ENCODE data around the gene PPFIA1. TPM values are rescaled to one million over a fixed set of nuclear protein-coding genes. Genes with fewer than 3 reads are reported as not detected.
A peak's percentile ranks its signal among the peaks of the same experiment; 100 is the strongest.
"Not testable (repeated sequence)": the region's sequence is repeated elsewhere in the genome, so short reads cannot be mapped to it uniquely, and the experiment has no call there.

The PPFIA1 gene
- total RNA-seq, 2 donors from 2014 or later, result 45.6 to 49.4 TPM

DNA sequence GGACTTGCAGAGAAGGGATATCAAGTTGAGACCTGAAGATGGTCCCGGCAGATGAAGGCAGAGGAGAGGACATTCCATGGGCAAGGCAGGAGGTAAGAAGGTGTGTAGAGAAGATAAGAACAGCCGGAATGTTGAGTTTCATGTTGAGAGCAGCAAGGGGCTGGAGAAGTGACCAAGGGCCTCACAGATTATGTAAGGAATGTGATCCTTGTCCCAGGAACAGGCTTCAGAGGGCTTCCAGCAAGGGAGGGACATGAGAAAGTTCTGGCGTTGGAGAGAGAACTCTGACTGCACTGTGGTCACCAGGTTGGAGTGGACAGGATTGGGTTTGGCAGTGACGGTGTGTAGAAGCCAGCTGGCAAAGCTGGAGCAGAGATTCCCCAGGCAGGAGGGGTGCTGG lies 27.6 kb upstream of the PPFIA1 start:
- DNase-seq (no peak), ATAC-seq (no peak)
- Mint-ChIP-seq H3K4me3 (no peak overlapping the region), H3K27me3 (peaks cover 19% of the 10 kb centered on the region), H3K27ac (no peak overlapping the region), H3K4me1 (no peaks in the 10 kb centered on the region), H3K36me3 (ENCODE audit: low read depth) (peaks cover 4% of the 10 kb centered on the region)
- no peaks in the 10 kb centered on the region for H3K9me3 ChIP-seq (ENCODE audit: control insufficient read depth, low read length, poor library complexity, severe bottlenecking)

DNA sequence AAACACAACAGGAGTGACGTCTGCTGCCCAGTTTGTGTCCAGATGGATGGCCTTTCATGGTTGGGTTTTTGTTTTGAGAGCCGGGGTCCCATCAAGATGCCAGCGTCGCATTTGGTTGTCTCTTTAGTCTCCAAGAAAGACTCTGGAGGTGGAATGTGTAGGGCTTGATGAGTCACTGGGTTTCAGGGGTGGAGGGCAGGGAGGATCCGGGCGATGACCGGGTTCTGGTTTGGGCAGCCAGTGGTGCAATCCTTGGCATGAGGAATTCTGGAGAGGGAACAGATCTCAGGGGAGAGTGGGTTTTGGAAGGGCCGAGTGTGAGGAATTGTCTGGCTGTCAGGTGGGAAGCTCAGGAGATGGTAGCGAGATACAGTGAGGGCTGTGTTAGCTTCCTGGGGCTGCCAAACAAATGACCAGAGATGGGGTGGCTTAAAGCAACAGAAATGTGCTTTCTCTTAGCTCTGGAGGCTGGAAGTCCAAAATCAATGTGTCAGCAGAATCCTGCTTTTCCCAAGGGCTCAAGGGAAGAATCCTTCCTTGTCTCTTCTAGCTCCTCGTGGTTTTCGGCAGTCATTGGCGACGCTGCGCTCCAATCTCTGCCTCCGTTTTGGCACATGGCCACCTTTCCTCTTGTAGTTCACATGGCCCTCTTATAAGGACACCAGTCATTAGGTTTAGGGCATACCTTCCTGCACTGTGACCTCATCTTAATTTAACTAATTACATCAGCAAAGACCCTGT lies 26.4 kb upstream of the PPFIA1 start:
- no peak overlapping the region for H3K4me3 Mint-ChIP-seq
- DNase-seq (no peak), ATAC-seq (no peak)
- H3K27ac Mint-ChIP-seq, result no peak overlapping the region
- peaks cover 4% of the 10 kb centered on the region for H3K36me3 Mint-ChIP-seq (ENCODE audit: low read depth)
- no peaks in the 10 kb centered on the region for H3K4me1 Mint-ChIP-seq
- peaks cover 18% of the 10 kb centered on the region for H3K27me3 Mint-ChIP-seq
- no peaks in the 10 kb centered on the region for H3K9me3 ChIP-seq (ENCODE audit: control insufficient read depth, low read length, poor library complexity, severe bottlenecking)

DNA sequence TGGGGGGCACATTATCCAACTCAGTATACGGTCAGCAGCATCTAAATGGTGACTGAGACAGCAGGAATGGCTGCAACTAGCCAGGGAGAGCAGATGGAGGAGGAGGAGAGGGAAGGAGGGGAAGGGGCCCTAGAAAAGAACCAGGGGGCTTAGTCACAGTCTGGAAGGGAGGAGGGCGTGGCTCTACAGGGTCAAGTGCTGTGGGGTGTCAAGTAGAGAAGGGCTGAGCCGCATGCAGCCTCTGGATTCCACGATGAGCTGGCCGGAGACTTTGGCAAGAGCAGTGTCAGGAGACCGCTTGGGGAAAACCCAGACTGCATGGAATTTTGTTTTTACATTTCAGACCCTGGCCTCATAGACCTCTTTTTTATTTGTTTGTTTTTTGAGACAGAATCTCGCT lies 25.8 kb upstream of the PPFIA1 start:
- Mint-ChIP-seq H3K4me3 (no peak overlapping the region), H3K27ac (no peak overlapping the region), H3K27me3 (peaks cover 12% of the 10 kb centered on the region), H3K36me3 (ENCODE audit: low read depth) (peaks cover 4% of the 10 kb centered on the region), H3K4me1 (no peaks in the 10 kb centered on the region)
- DNase-seq, result no peak
- ATAC-seq, result no peak
- no peaks in the 10 kb centered on the region for H3K9me3 ChIP-seq (ENCODE audit: control insufficient read depth, low read length, poor library complexity, severe bottlenecking)

DNA sequence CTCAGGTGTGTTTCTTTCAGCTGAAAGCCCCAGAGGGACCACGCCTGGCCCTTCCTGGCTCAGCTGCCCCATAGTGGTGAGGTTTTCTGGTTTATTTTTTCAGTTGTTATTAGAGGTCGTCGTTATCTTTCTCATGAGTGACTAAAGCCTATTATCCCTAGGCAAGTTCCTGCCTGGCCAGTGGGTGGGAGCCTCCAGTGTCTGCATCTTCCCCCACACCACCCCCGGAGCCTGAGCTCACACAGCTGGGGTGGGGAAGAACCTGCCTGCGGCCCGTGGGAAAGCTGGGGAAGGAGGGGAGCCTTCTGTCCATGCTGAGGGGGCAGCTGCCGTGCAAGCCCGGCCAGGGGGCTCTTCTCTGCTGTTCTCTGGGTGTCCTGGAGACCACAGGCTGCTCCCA lies 24.3 kb upstream of the PPFIA1 start:
- Mint-ChIP-seq H3K27me3 (peaks cover 10% of the 10 kb centered on the region), H3K4me3 (no peak overlapping the region), H3K27ac (no peak overlapping the region), H3K4me1 (no peaks in the 10 kb centered on the region), H3K36me3 (ENCODE audit: low read depth) (peaks cover 2% of the 10 kb centered on the region)
- H3K9me3 ChIP-seq (ENCODE audit: control insufficient read depth, low read length, poor library complexity, severe bottlenecking), result no peaks in the 10 kb centered on the region
- no peak for DNase-seq
- no peak for ATAC-seq

DNA sequence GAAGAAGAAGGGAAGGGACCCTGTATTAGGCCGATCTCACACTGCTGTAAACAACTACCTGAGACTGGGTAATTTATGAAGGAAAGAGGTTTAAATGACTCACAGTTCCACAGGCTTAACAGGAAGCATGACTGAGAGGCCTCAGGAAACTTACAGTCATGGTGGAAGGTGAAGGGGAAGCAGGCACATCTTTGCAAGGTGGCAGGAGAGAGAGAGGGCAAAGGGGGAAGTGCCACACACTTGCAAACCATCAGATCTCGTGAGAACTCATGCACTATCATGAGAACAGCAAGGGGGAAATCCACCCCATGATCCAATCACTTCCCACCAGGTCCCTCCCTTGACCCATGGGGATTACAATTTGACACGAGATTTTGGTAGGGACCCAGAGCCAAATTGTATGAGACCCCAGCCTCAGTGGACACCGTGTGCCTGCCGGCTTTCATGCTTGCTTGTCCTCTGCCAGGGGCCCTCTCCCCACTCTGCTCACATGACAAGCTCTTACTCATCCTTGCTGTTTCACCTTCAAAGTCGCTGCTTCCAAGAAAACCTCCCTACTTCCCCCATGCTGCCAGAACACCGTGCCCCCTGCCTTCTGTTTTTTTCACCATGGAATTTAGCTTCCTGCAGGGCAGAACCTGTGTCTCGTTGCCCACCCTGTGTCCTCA lies 23.3 kb upstream of the PPFIA1 start:
- H3K27ac Mint-ChIP-seq, result no peak overlapping the region
- peaks cover 2% of the 10 kb centered on the region for H3K36me3 Mint-ChIP-seq (ENCODE audit: low read depth)
- DNase-seq, result no peak
- H3K9me3 ChIP-seq (ENCODE audit: control insufficient read depth, low read length, poor library complexity, severe bottlenecking), result no peaks in the 10 kb centered on the region
- peaks cover 10% of the 10 kb centered on the region for H3K27me3 Mint-ChIP-seq
- H3K4me1 Mint-ChIP-seq, result no peaks in the 10 kb centered on the region
- no peak for ATAC-seq
- H3K4me3 Mint-ChIP-seq, result no peak overlapping the region

DNA sequence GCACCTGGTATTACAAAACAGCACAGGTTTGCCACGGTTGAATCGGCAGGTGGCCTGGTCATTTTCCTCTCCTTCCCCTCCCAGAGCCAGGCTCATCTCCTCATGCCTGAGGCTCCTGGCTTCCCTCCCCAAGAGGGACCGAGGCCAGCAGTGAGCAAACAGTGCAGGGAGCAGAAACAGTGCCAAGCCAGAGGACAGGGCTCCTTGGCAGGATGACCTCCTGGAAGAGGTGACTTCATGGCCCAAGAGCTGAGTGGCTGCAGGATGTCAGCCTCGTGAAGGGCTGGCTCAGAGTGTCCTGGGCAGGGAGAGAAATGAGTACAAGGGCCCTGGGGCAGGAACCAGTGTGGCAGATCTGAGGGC lies 22.8 kb upstream of the PPFIA1 start:
- no peaks in the 10 kb centered on the region for H3K9me3 ChIP-seq (ENCODE audit: control insufficient read depth, low read length, poor library complexity, severe bottlenecking)
- Mint-ChIP-seq H3K4me3 (no peak overlapping the region), H3K27me3 (peaks cover 10% of the 10 kb centered on the region), H3K36me3 (ENCODE audit: low read depth) (peaks cover 1% of the 10 kb centered on the region), H3K27ac (no peak overlapping the region), H3K4me1 (no peaks in the 10 kb centered on the region)
- no peak for DNase-seq
- ATAC-seq, result no peak

DNA sequence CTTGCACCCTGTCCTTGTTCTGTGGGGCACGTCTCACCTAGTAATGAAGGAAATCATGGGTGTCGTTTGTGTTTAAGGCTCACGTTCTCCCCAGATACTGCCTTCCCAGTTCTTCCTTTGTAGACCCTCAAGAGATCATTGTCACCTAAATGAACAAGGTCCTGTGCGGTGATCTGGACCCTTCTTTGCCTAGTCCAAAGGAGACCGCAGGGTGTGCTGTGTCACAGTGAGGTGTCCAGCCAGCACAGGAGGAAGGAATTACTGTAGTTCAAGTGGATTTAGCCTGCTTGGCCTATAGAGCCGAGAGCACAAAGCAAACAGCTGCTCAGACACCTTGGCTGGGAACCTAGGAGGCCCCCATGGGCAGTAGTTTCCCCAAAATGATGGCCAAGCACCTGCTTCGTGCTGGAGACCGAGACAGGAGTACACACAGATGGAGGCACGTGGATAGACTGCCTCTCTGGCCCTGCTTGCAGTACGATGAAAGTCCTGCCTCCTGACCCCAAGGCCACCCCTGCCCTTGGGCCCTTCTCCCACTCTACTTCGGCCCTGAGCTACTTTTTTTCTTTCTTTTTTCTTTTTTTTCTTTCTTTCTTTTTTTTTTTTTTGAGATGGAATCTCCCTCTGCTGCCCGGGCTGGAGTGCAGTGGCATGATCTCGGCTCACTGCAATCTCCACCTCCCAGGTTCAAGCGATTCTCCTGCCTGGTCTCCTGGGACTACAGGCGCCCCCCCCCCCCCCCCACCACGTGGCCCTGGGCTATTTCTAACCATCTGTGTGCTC lies 19.4 kb upstream of the PPFIA1 start:
- Mint-ChIP-seq H3K27me3 (peaks cover 8% of the 10 kb centered on the region), H3K4me1 (no peaks in the 10 kb centered on the region), H3K36me3 (ENCODE audit: low read depth) (no peaks in the 10 kb centered on the region), H3K4me3 (no peak overlapping the region), H3K27ac (peak overlapping the region; percentile 37)
- H3K9me3 ChIP-seq (ENCODE audit: control insufficient read depth, low read length, poor library complexity, severe bottlenecking), result no peaks in the 10 kb centered on the region
- DNase-seq (no peak), ATAC-seq (no peak)

DNA sequence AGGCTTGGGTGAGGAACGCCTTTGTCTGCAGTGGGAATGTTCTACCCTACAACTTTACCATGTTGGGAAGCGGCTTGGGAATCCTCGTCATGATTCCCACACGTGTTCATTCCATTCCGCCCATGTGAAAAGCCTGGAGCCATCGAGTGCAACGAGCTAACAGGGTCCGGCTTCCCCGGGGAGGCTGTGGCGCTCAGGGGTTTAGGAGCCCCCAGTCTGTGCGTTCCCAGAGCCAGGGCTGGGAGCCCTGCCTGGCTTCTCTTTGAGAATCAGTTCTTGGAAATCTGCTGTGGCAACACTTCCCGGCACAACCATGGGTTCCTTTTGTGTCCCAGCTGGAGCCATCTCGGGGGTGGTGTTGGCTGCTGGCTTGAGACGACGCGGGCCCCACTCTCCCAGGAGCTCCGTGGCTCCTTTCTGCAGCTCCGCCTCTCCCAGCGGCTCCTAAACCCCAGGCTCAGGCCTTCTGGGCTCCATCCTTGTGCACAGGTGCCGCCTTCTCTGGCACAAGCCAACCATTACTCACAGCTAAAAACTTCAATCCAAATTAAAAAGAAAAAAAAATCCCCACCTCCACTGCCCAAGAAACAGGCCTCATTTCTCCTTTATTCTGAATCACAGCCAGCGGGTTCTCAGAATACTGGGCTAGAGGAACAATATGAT lies 18.7 kb upstream of the PPFIA1 start:
- no peaks in the 10 kb centered on the region for H3K36me3 Mint-ChIP-seq (ENCODE audit: low read depth)
- H3K27me3 Mint-ChIP-seq, result peaks cover 8% of the 10 kb centered on the region
- H3K4me3 Mint-ChIP-seq, result no peak overlapping the region
- H3K27ac Mint-ChIP-seq, result no peak overlapping the region
- H3K4me1 Mint-ChIP-seq, result no peaks in the 10 kb centered on the region
- no peak for ATAC-seq
- DNase-seq, result no peak
- no peaks in the 10 kb centered on the region for H3K9me3 ChIP-seq (ENCODE audit: control insufficient read depth, low read length, poor library complexity, severe bottlenecking)

DNA sequence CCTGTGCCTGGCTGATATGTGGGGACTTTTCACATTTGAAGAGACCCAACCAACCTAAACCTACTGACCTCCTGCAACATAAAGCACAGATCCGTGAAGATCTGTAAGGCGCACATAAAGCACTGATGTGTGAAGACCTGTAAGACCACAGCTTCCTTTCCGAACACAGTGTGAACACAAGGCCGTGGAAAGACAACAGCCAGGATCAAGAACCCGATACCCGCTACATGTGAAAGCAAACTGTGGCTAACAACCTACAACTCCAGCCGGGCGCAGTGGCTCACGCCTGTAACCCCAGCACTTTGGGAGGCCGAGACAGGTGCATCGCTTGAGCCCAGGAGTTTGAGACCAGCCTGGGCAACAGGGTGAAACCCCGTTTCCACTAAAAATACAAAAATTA lies 17.6 kb upstream of the PPFIA1 start:
- no peak for ATAC-seq
- Mint-ChIP-seq H3K4me3 (no peak overlapping the region), H3K27me3 (peaks cover 8% of the 10 kb centered on the region)

DNA sequence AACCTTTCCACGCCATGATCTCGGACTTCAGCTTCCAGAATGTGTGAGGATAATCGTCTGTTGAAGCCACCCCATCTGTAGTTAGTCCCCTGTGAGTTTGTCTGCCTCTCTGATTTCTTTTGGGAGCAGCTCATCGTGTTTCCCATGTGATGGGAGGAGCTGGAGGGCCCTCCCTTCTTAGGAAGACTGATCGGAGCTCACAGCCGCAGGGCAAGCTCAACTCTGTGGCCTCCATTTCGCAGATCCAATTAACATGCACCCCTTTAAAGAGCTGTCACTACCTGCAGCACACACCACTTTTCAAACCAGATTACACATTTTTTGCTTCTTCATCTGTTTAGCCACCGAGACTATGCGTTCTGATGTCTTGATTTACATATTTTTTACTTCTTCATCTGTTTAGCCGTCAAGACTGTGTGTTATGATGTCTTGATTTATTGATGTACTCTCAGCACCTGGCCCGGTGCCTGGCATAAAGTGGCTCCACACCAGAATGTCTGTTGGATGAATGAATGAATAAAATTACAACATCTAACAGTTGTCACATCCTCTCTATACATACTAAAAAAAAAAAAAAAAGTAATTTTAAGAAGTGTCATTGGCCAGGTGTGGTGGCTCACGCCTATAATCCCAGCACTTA lies 14.9 kb upstream of the PPFIA1 start:
- H3K27me3 Mint-ChIP-seq, result peaks cover 8% of the 10 kb centered on the region
- H3K4me1 Mint-ChIP-seq, result no peaks in the 10 kb centered on the region
- H3K4me3 Mint-ChIP-seq, result no peak overlapping the region
- H3K9me3 ChIP-seq (ENCODE audit: control insufficient read depth, low read length, poor library complexity, severe bottlenecking), result no peaks in the 10 kb centered on the region
- no peak overlapping the region for H3K27ac Mint-ChIP-seq
- no peak for ATAC-seq
- no peak for DNase-seq
- H3K36me3 Mint-ChIP-seq (ENCODE audit: low read depth), result no peaks in the 10 kb centered on the region

More for the DNA sequence above, 17.6 kb upstream of the PPFIA1 start:
- no peaks in the 10 kb centered on the region for H3K4me1 Mint-ChIP-seq
- H3K36me3 Mint-ChIP-seq (ENCODE audit: low read depth), result no peaks in the 10 kb centered on the region
- no peaks in the 10 kb centered on the region for H3K9me3 ChIP-seq (ENCODE audit: control insufficient read depth, low read length, poor library complexity, severe bottlenecking)
- DNase-seq, result no peak
- H3K27ac Mint-ChIP-seq, result no peak overlapping the region

DNA sequence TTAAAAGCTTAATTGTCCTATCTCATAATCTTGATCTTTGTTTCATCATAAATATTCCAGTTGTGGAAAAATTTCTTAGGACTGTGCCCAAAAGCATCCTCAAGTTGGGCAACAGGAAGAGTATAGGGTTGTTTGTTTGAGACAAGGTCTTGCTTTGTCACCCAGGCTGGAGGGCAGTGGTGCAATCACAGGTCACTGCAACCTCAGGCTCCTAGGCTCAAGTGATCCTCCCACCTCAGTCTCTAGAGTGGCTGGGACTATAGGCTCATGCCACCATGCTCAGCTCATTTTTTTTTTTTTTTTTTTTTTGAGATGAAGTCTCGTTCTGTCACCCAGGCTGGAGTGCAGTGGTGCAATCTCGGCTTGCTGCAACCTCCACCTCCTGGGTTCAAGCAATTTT lies 11.4 kb upstream of the PPFIA1 start:
- H3K4me1 Mint-ChIP-seq; H3K27ac Mint-ChIP-seq; DNase-seq; H3K36me3 Mint-ChIP-seq (ENCODE audit: low read depth); H3K9me3 ChIP-seq (ENCODE audit: control insufficient read depth, low read length, poor library complexity, severe bottlenecking); H3K27me3 Mint-ChIP-seq; H3K4me3 Mint-ChIP-seq; ATAC-seq: not testable (repeated sequence)

DNA sequence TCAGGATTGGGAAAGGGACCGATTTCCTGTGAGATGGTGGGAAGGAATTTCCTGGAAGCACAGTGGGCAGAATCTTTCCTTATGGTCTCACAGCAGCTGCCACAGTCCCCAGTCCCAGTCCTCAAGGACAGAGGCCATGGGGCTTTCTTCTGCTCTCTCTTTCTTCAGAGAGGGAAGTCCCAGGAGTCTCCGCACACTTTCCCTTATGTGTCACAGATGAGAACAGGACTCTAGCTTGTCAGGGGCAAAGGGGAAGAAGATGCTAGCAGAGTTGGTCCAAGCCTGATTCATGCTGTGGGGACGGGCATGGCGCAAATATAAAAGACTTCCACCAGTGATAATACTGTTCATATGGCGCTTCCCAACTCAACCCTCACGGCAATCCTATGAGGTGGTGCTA lies 7.5 kb upstream of the PPFIA1 start:
- no peaks in the 10 kb centered on the region for H3K4me1 Mint-ChIP-seq
- no peaks in the 10 kb centered on the region for H3K36me3 Mint-ChIP-seq (ENCODE audit: low read depth)
- H3K9me3 ChIP-seq (ENCODE audit: control insufficient read depth, low read length, poor library complexity, severe bottlenecking), result no peaks in the 10 kb centered on the region
- H3K4me3 Mint-ChIP-seq, result no peak overlapping the region
- DNase-seq, result no peak
- no peak for ATAC-seq
- no peak overlapping the region for H3K27ac Mint-ChIP-seq
- peaks cover 9% of the 10 kb centered on the region for H3K27me3 Mint-ChIP-seq

DNA sequence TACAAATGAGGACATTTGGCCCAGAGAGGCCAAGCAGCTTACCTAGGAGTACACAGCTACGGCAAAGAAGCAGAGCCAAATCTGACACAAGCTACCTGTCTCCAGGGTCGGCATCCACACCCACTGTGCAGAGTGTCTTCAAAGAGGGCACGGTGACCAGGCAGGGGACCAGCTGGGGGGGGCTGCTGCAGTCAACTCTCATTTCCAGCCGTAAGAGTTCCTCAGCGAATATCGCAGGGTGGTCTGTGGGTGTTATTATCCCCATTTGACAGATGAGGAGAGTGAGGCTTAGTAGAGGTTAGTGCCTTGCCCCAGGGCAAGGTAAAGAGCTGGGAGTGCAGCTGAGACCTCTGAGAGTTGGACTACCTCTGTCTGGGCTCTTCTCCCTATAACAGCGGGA lies 7.1 kb upstream of the PPFIA1 start:
- Mint-ChIP-seq H3K27me3 (peaks cover 9% of the 10 kb centered on the region), H3K4me1 (no peaks in the 10 kb centered on the region), H3K4me3 (no peak overlapping the region), H3K36me3 (ENCODE audit: low read depth) (no peaks in the 10 kb centered on the region), H3K27ac (no peak overlapping the region)
- DNase-seq (no peak), ATAC-seq (no peak)
- H3K9me3 ChIP-seq (ENCODE audit: control insufficient read depth, low read length, poor library complexity, severe bottlenecking), result no peaks in the 10 kb centered on the region
